Embryonic facial prominence (tissue), 1 donor: Measurements from ENCODE around the gene TNFRSF1B.
"Not testable (repeated sequence)": the region's sequence is repeated elsewhere in the genome, so short reads cannot be mapped to it uniquely, and the experiment has no call there.

ENCODE experiments used
- DNase-seq: peaks from one replicate; pipeline ENCODE4 v3.0.0-alpha.2; 2016; ENCODE audit errors: extremely low spot score

TNFRSF1B gene

GRCh38 chr1:12219800-12220199 is 53.0 kb downstream of the TNFRSF1B start:
- DNase-seq = no peak

- no peak for DNase-seq
Observed at GRCh38 chr1:12220890-12221289, 54.1 kb downstream of the TNFRSF1B start.

GRCh38 chr1:12222700-12223099 is 55.9 kb downstream of the TNFRSF1B start:
- DNase-seq = not testable (repeated sequence)

- DNase-seq = not testable (repeated sequence)
Observed at GRCh38 chr1:12224092-12224491, 57.3 kb downstream of the TNFRSF1B start.

GRCh38 chr1:12228979-12229378 is 62.2 kb downstream of the TNFRSF1B start:
- no peak for DNase-seq

GRCh38 chr1:12229386-12229834 is 62.6 kb downstream of the TNFRSF1B start:
- DNase-seq = no peak

- peak; percentile 58 for DNase-seq
Observed at GRCh38 chr1:12229835-12230548, 63.2 kb downstream of the TNFRSF1B start, which contains the start of gene VPS13D. Gene VPS13D, plus strand, starts transcription at chr1:12230030. Its CDS starts 4,237 bp downstream, at chr1:12234267.

- DNase-seq = no peak
Observed at GRCh38 chr1:12230549-12231275, 63.9 kb downstream of the TNFRSF1B start.

GRCh38 chr1:12231276-12231595 is 64.4 kb downstream of the TNFRSF1B start:
- DNase-seq = no peak

GRCh38 chr1:12232221-12232620 is 65.4 kb downstream of the TNFRSF1B start:
- no peak for DNase-seq

- no peak for DNase-seq
Observed at GRCh38 chr1:12244078-12244477, 77.3 kb downstream of the TNFRSF1B start.

GRCh38 chr1:12244585-12244984 is 77.8 kb downstream of the TNFRSF1B start:
- DNase-seq = no peak

GRCh38 chr1:12245116-12245515 is 78.3 kb downstream of the TNFRSF1B start:
- DNase-seq = no peak

GRCh38 chr1:12245733-12246132 is 78.9 kb downstream of the TNFRSF1B start:
- DNase-seq = no peak

- DNase-seq = no peak
Observed at GRCh38 chr1:12246584-12246983, 79.8 kb downstream of the TNFRSF1B start.

GRCh38 chr1:12249181-12249580 is 82.4 kb downstream of the TNFRSF1B start:
- DNase-seq = no peak

- DNase-seq = no peak
Observed at GRCh38 chr1:12249748-12250147, 83.0 kb downstream of the TNFRSF1B start.

GRCh38 chr1:12251442-12251841 is 84.7 kb downstream of the TNFRSF1B start:
- DNase-seq = no peak

GRCh38 chr1:12255913-12256312 is 89.1 kb downstream of the TNFRSF1B start:
- DNase-seq = no peak

GRCh38 chr1:12258272-12258671 is 91.5 kb downstream of the TNFRSF1B start:
- DNase-seq = no peak
